ENCODE results near the gene WWOX.
"Not testable (repeated sequence)": the region's sequence is repeated elsewhere in the genome, so short reads cannot be mapped to it uniquely, and the experiment has no call there.

WWOX gene

GRCh38 chr16:79253100-79253631, 1153.7 kb downstream of the WWOX start:
- TF ChIP-seq CTCF (IDR thresholded peaks at IDR 0.05; ENCODE audit: low read depth, low read length) (no peak), POLR2A (IDR thresholded peaks at IDR 0.05; ENCODE audit: extremely low read depth, insufficient read length) (no peak), MYC (IDR thresholded peaks at IDR 0.05; ENCODE audit: low read depth, low read length) (no peak), MAX (IDR thresholded peaks at IDR 0.05; ENCODE audit: low read depth, low read length) (no peak)
- no peak overlapping the region for H3K4me3 ChIP-seq (ENCODE audit: low read depth, low read length)
- no peak for DNase-seq (ENCODE audit: low read depth)

- DNase-seq (ENCODE audit: low read depth): no peak
- H3K4me3 ChIP-seq (ENCODE audit: low read depth, low read length): no peak overlapping the region
- TF ChIP-seq MYC (IDR thresholded peaks at IDR 0.05; ENCODE audit: low read depth, low read length) (no peak), POLR2A (IDR thresholded peaks at IDR 0.05; ENCODE audit: extremely low read depth, insufficient read length) (no peak), MAX (IDR thresholded peaks at IDR 0.05; ENCODE audit: low read depth, low read length) (no peak), CTCF (IDR thresholded peaks at IDR 0.05; ENCODE audit: low read depth, low read length) (no peak)
These were observed 1158.6 kb downstream of the WWOX start for GRCh38 chr16:79257953-79258490.

GRCh38 chr16:79260890-79261289, 1161.4 kb downstream of the WWOX start:
- not testable (repeated sequence) for DNase-seq (ENCODE audit: low read depth); H3K4me3 ChIP-seq (ENCODE audit: low read depth, low read length)

GRCh38 chr16:79261481-79261940, 1162.1 kb downstream of the WWOX start:
- H3K4me3 ChIP-seq (ENCODE audit: low read depth, low read length): no peak overlapping the region
- DNase-seq (ENCODE audit: low read depth): peak; percentile 58
- peak; percentile 88 for TF ChIP-seq CTCF (IDR thresholded peaks at IDR 0.05; ENCODE audit: low read depth, low read length)
- TF ChIP-seq MAX (IDR thresholded peaks at IDR 0.05; ENCODE audit: low read depth, low read length): 0 out of 2 replicates have a peak, but pooled peaks have one; percentile 21
- TF ChIP-seq MYC (IDR thresholded peaks at IDR 0.05; ENCODE audit: low read depth, low read length): no peak
- TF ChIP-seq POLR2A (IDR thresholded peaks at IDR 0.05; ENCODE audit: extremely low read depth, insufficient read length): no peak

GRCh38 chr16:79261944-79262552, 1162.6 kb downstream of the WWOX start:
- no peak overlapping the region for H3K4me3 ChIP-seq (ENCODE audit: low read depth, low read length)
- no peak for DNase-seq (ENCODE audit: low read depth)
- TF ChIP-seq CTCF (IDR thresholded peaks at IDR 0.05; ENCODE audit: low read depth, low read length): no peak
- TF ChIP-seq MYC (IDR thresholded peaks at IDR 0.05; ENCODE audit: low read depth, low read length): no peak
- TF ChIP-seq POLR2A (IDR thresholded peaks at IDR 0.05; ENCODE audit: extremely low read depth, insufficient read length): no peak
- TF ChIP-seq MAX (IDR thresholded peaks at IDR 0.05; ENCODE audit: low read depth, low read length): no peak

Measured in NB4 (cell line).